NK-92 (cell line): ENCODE data around the gene ZNF532.

Source experiments
- DNase-seq: peaks from one replicate; lab custom pipeline; 2025; ENCODE audit not compliant: unreplicated experiment; lab: John Stamatoyannopoulos, UW

Gene ZNF532

DNA sequence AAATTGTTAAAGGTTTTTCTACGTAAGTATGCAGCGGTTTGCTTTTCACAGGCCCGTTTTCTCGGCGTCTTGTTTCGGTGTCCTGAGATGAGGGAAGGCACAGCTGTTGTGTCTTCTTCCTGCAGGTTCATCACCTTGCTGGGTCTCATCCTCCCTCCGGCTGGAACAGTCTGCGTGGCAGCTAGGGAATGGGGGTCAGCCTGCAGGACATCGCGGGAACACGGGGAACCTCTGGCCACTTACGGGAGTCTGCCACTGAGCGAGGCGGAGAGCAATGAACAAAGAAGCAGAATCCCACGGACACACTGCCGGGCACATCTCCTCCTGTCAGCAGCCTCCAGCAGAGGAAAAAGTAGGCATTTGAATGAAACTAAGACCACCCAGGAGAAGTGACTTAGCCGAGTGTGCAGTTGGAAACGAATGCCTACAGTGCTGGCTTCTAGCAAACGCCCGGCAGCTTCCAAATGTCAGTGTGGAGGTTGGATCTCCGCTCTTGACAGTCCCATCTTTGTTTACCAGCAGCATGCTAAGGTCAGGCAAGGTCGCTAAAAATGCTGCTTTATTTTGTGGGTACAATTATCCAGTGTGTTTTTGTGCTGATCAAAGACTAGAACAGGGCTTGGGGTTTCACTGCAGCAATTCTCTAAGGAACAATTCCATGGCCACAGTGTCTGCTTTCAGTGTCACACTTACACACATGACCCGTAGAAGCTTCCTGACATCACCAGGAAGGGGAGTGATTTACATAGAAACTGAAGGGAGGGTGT is 165.2 kb downstream of the ZNF532 start:
- no peak for DNase-seq

DNA sequence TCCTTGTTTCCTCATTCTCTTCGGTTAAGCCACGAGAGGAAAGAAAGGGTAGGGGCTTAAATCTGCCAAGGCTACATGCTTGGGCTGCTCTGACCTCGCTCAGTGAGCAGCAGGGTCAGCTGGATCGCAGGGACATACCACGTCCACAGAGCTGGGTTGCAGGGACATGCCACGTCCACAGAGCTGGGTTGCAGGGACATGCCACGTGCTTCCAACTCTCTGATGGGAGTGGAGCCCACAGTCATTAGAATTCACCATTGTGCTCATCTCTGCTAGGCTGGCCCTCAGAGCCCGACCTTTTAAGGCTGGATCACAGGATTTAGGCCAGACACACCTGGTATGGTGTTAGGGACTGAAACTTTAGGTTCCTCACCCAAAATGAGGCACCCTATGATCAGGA is 167.6 kb downstream of the ZNF532 start:
- DNase-seq = no peak

DNA sequence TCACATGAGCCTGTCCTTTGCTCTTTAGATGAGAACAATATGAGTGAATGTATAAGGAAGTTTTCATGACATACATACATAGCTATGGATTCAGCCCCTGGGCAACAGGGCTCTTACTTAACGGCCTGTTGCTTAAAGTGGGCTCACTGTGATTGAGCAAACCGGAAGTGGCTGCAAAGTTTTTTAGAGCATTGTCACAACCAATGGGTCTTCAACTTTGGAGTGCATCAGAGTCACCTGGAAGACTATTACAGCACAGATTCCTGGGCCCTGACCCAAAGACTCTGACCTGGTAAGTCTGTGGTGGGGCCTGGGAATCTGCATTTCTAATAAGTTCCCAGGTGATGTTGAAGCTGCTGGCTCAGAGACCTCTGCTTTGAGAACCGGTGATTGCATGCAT is 168.7 kb downstream of the ZNF532 start:
- DNase-seq = no peak

DNA sequence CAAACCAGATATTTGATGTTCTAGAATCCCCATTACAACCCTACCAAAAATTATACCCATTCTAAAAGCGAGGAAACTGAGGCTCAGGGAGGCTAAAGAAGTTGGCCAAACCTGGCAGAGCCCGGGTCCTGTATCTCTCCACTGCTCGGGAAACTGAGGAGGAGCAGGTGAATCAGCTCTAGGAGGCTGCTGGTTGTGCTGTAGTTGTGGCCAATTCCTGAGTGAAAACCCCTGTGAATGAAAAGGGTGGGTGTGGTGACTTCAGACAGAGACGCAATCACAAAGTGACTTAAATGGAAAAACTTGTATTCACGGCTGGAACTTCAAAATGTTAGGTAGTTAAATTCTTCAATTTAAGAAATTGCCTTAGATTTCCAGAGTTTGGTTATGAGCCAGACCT is 169.3 kb downstream of the ZNF532 start:
- no peak for DNase-seq

DNA sequence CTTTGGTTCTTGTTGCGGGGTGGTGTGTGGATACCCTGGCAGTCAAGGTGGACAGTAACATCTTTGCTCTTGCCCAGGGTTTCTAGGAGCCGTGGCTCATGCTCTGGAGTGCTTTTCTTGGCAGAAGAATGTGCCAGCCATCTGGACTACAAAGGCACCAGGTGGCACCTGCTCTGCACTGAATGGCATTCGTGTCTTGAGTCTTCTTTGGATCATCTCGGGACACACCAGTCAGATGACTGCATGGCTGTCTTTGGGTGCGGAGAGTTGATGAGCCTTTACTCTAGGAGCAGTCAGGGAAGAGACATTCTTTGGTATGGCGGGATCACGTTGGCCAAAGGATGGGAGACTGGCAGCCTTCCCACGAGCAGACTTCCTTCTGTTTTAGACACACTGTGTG is 170.9 kb downstream of the ZNF532 start:
- DNase-seq = no peak
